Measurements from ENCODE around the gene ISG20L2. TPM values are rescaled to one million over a fixed set of nuclear protein-coding genes. Genes with fewer than 3 reads are reported as not detected.
A peak's percentile ranks its signal among the peaks of the same experiment; 100 is the strongest.

The ISG20L2 gene
- polyA plus RNA-seq, 2 of the 4 experiments (the other 2 are of a cell fraction): 29.6 to 42.5 TPM

GRCh38 chr1:156726549-156727226 is 1.9 kb downstream of the ISG20L2 start (continued):
- no peak for TF ChIP-seq REST (IDR thresholded peaks at IDR 0.05)
- peak; percentile 65 for TF ChIP-seq CTCF (IDR thresholded peaks at IDR 0.05)
- TF ChIP-seq ZFP36 (IDR thresholded peaks at IDR 0.05; ENCODE audit: borderline replicate concordance, partially characterized antibody): no peak
- TF ChIP-seq MAX (IDR thresholded peaks at IDR 0.05): peak; percentile 30; the same call in 1 of the 2 replicates
- TF ChIP-seq HOXB13 (CRISPR knock-in tag; IDR thresholded peaks at IDR 0.05; ENCODE audit: low read depth): no peak
- TF ChIP-seq NR3C1 (IDR thresholded peaks at IDR 0.05): no peak
- no peak for TF ChIP-seq CHD4 (IDR thresholded peaks at IDR 0.05; ENCODE audit: borderline replicate concordance)
- TF ChIP-seq NFE2L2 (conservative IDR thresholded peaks at IDR 0.05; ENCODE audit: low read length): no peak
- TF ChIP-seq JUNB (IDR thresholded peaks at IDR 0.05): no peak

GRCh38 chr1:156725683-156726280 is 2.8 kb downstream of the ISG20L2 start:
- no peak for TF ChIP-seq KDM5A (IDR thresholded peaks at IDR 0.05)
- no peak for TF ChIP-seq EHMT2 (IDR thresholded peaks at IDR 0.05; ENCODE audit: low read depth)
- TF ChIP-seq SMC3 (IDR thresholded peaks at IDR 0.05): peak; percentile 91
- TF ChIP-seq HES2 (IDR thresholded peaks at IDR 0.05): no peak
- no peak for TF ChIP-seq CEBPB (IDR thresholded peaks at IDR 0.05)
- no peak for TF ChIP-seq KDM1A (IDR thresholded peaks at IDR 0.05; ENCODE audit: low read depth)
- no peak for TF ChIP-seq HDAC2 (IDR thresholded peaks at IDR 0.05)
- TF ChIP-seq RAD21 (conservative IDR thresholded peaks at IDR 0.05 in 1 of 2, IDR thresholded peaks at IDR 0.05 in 1 of 2): peak; percentile 87 to 93
- TF ChIP-seq BHLHE40 (IDR thresholded peaks at IDR 0.05; ENCODE audit: low read depth, low read length): no peak
- peak; percentile 64; the same call in 1 of the 2 replicates for TF ChIP-seq MAX (IDR thresholded peaks at IDR 0.05)
- TF ChIP-seq ZFP36 (IDR thresholded peaks at IDR 0.05; ENCODE audit: borderline replicate concordance, partially characterized antibody): no peak
- no peak for TF ChIP-seq MAFK (IDR thresholded peaks at IDR 0.05; ENCODE audit: partially characterized antibody)
- TF ChIP-seq BCL3 (IDR thresholded peaks at IDR 0.05): no peak
- peak; percentile 97 for TF ChIP-seq CTCF (IDR thresholded peaks at IDR 0.05)
- no peak for TF ChIP-seq SREBF2 (IDR thresholded peaks at IDR 0.05)
- no peak for TF ChIP-seq HMGXB4 (CRISPR knock-in tag; IDR thresholded peaks at IDR 0.05; ENCODE audit: borderline replicate concordance)
- ChIA-PET POLR2A (interaction anchor here (0.6 to 4.4 kb wide), 4 partner anchors 15 to 41 kb away, joined by 7 to 90 read pairs (median 11); partner anchors contain the start of genes MRPL24 and PRCC), CTCF (interaction anchor here (0.6 to 42.3 kb wide), 69 partner anchors 10 to 355 kb away, joined by 3 to 2258 read pairs (median 5); partner anchors contain the start of genes BCAN, CRABP2, HDGF and INSRR)
- FAIRE-seq (no peak), ATAC-seq (peak; percentile 70 to 81), DNase-seq (ENCODE audit: low read depth in 1 of 2, low spot score in 1 of 2) (peak; percentile 89)
- H3K4me2 ChIP-seq: peak overlapping the region; percentile 95
- no peaks in the 10 kb centered on the region for H3K9me3 ChIP-seq
- WGBS (ENCODE audit: missing lambda C conversion rate): 16% methylated on average over 18 of the region's 18 CpGs
- H3K4me1 ChIP-seq: peaks cover 35% of the 10 kb centered on the region
- H3K4me3 ChIP-seq: peak overlapping the region; percentile 89
- H3K27ac ChIP-seq: peak overlapping the region; percentile 7 to 49; a peak in 4 of 6 replicates

Data from A549 (cell line).